ENCODE data around the gene FAM3D. TPM values are rescaled to one million over a fixed set of nuclear protein-coding genes. Genes with fewer than 3 reads are reported as not detected.
"Not testable (repeated sequence)": the region's sequence is repeated elsewhere in the genome, so short reads cannot be mapped to it uniquely, and the experiment has no call there.

Gene FAM3D
- total RNA-seq, 1 experiment from 2014 or later, result not detected

DNA sequence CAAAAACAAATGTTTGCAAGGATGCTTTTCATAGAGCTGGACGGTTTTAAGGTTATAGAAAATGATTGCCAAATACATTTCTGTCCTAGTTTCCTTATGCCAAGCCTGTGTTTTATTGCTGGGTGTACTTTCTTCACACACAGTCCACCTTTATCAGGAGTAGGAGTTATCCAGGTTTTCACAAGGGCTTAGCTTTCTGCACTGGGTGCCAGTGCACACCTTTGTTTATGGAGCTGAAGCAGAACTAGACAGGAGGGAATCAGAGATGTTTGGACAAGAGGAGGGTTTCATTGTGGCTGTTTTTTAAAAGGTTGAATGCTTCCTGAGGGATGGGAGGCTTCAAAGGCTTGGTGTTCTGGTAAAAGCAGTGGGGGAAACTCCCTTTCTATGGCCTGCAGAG is 29.5 kb upstream of the FAM3D start:
- ChIA-PET CTCF (no interaction called here), POLR2A (ENCODE audit: unreplicated experiment) (no interaction called here)
- Histone ChIP-seq H2AFZ (ENCODE audit: low read length) (no peak overlapping the region), H3K9ac (ENCODE audit: low read length) (no peak overlapping the region), H3K27me3 (ENCODE audit: low read length) (no peaks in the 10 kb centered on the region), H4K20me1 (ENCODE audit: low read length) (no peaks in the 10 kb centered on the region), H3K4me2 (ENCODE audit: low read length) (no peak overlapping the region), H3K79me2 (ENCODE audit: low read length) (no peaks in the 10 kb centered on the region), H3K4me3 (ENCODE audit: low read length) (no peak overlapping the region), H3K9me3 (ENCODE audit: low read length) (peaks cover 13% of the 10 kb centered on the region), H3K4me1 (ENCODE audit: insufficient read depth, low read length) (no peaks in the 10 kb centered on the region), H3K27ac (ENCODE audit: low read length) (no peak overlapping the region), H3K9me2 (replicated peaks; ENCODE audit: low read length) (no peaks in the 10 kb centered on the region), H3K36me3 (ENCODE audit: low read depth, low read length) (0 out of 2 replicates have a peak, but pooled peaks cover 3% of the 10 kb centered on the region), H3F3A (ENCODE audit: low read length, unreplicated experiment) (no peaks in the 10 kb centered on the region)
- DNase-seq (no peak), ATAC-seq (no peak; the same call in 1 of the 2 replicates)
- no TSS peak for BruUV-seq (replicated peaks)
- intact Hi-C loops (cut with micrococcal nuclease), result no loop called here
- TF ChIP-seq EZH2 (IDR thresholded peaks at IDR 0.05; ENCODE audit: low read length, unreplicated experiment) (no peak), EZH2phosphoT487 (IDR thresholded peaks at IDR 0.05; ENCODE audit: borderline replicate concordance, low read length) (no peak)
- TF ChIP-seq, protein P1, sequence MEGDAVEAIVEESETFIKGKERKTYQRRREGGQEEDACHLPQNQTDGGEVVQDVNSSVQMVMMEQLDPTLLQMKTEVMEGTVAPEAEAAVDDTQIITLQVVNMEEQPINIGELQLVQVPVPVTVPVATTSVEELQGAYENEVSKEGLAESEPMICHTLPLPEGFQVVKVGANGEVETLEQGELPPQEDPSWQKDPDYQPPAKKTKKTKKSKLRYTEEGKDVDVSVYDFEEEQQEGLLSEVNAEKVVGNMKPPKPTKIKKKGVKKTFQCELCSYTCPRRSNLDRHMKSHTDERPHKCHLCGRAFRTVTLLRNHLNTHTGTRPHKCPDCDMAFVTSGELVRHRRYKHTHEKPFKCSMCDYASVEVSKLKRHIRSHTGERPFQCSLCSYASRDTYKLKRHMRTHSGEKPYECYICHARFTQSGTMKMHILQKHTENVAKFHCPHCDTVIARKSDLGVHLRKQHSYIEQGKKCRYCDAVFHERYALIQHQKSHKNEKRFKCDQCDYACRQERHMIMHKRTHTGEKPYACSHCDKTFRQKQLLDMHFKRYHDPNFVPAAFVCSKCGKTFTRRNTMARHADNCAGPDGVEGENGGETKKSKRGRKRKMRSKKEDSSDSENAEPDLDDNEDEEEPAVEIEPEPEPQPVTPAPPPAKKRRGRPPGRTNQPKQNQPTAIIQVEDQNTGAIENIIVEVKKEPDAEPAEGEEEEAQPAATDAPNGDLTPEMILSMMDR (conservative IDR thresholded peaks at IDR 0.05; ENCODE audit: low read depth, low read length), result no peak

DNA sequence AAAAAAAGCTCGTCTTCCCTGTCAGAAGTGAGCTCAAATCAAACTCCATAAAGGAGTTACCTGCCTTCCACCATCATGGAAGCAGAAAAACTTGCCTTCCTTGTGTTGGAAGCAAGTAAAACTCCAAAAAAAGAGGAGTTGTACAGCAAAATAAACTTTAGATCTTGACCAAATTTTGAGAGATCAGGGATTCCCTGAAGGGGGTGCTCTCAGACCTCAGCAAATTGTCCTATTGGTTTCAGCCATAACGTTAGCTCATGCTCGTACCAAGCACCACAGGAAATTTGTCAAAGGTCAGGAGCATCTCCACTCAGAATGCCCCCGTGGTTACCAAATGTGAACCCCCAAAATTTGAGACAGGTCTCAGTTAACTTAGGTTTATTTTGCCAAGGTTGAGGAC is 28.7 kb upstream of the FAM3D start:
- H3K79me2 ChIP-seq (ENCODE audit: low read length); H3F3A ChIP-seq (ENCODE audit: low read length, unreplicated experiment); H4K20me1 ChIP-seq (ENCODE audit: low read length); CTCF ChIA-PET; DNase-seq; BruUV-seq (replicated peaks); H3K4me3 ChIP-seq (ENCODE audit: low read length); ATAC-seq; H3K9ac ChIP-seq (ENCODE audit: low read length); H3K9me2 ChIP-seq (replicated peaks; ENCODE audit: low read length); H2AFZ ChIP-seq (ENCODE audit: low read length); H3K4me1 ChIP-seq (ENCODE audit: insufficient read depth, low read length); H3K27ac ChIP-seq (ENCODE audit: low read length); intact Hi-C loops (cut with micrococcal nuclease); H3K27me3 ChIP-seq (ENCODE audit: low read length); H3K36me3 ChIP-seq (ENCODE audit: low read depth, low read length); H3K4me2 ChIP-seq (ENCODE audit: low read length): not testable (repeated sequence)
- peaks cover 21% of the 10 kb centered on the region for H3K9me3 ChIP-seq (ENCODE audit: low read length)
- POLR2A ChIA-PET (ENCODE audit: unreplicated experiment), result interaction anchor here (0.6 kb wide), 2 partner anchors 328 to 406 kb away, joined by 3 to 5 read pairs; no protein-coding TSS in a partner anchor

GRCh38 chr3:58693940-58694850 is 27.6 kb upstream of the FAM3D start:
- no peak overlapping the region for H2AFZ ChIP-seq (ENCODE audit: low read length)
- CTCF ChIA-PET, result no interaction called here
- 0 out of 2 replicates have a peak, but pooled peaks cover 3% of the 10 kb centered on the region for H3K36me3 ChIP-seq (ENCODE audit: low read depth, low read length)
- peaks cover 25% of the 10 kb centered on the region for H3K9me3 ChIP-seq (ENCODE audit: low read length)
- BruUV-seq (replicated peaks), result no TSS peak
- no peak overlapping the region for H3K9ac ChIP-seq (ENCODE audit: low read length)
- no peak overlapping the region for H3K27ac ChIP-seq (ENCODE audit: low read length)
- H3K9me2 ChIP-seq (replicated peaks; ENCODE audit: low read length), result no peaks in the 10 kb centered on the region
- ATAC-seq (no peak), DNase-seq (no peak)
- TF ChIP-seq EZH2phosphoT487 (IDR thresholded peaks at IDR 0.05; ENCODE audit: borderline replicate concordance, low read length), result no peak
- TF ChIP-seq, protein P1 (conservative IDR thresholded peaks at IDR 0.05; ENCODE audit: low read depth, low read length), result no peak
- no peak for TF ChIP-seq EZH2 (IDR thresholded peaks at IDR 0.05; ENCODE audit: low read length, unreplicated experiment)
- no peaks in the 10 kb centered on the region for H3F3A ChIP-seq (ENCODE audit: low read length, unreplicated experiment)
- H3K4me2 ChIP-seq (ENCODE audit: low read length), result no peak overlapping the region
- H3K4me1 ChIP-seq (ENCODE audit: insufficient read depth, low read length), result no peaks in the 10 kb centered on the region
- POLR2A ChIA-PET (ENCODE audit: unreplicated experiment), result no interaction called here
- H3K27me3 ChIP-seq (ENCODE audit: low read length), result no peaks in the 10 kb centered on the region
- intact Hi-C loops (cut with micrococcal nuclease), result no loop called here
- H3K4me3 ChIP-seq (ENCODE audit: low read length), result no peak overlapping the region
- no peaks in the 10 kb centered on the region for H4K20me1 ChIP-seq (ENCODE audit: low read length)
- H3K79me2 ChIP-seq (ENCODE audit: low read length), result no peaks in the 10 kb centered on the region
